HG02840 (cell line): Measurements from ENCODE around the gene PHETA2.
"Not testable (repeated sequence)": the region's sequence is repeated elsewhere in the genome, so short reads cannot be mapped to it uniquely, and the experiment has no call there.

Experiments used
- ATAC-seq: cut with Tn5 transposase; IDR thresholded peaks from one replicate; pipeline ENCODE4 v1.9.1; 2021; ENCODE audit warnings: mild to moderate bottlenecking, moderate library complexity, moderate number of reproducible peaks; ENCODE audit not compliant: unreplicated experiment, low FRiP score

Gene PHETA2

DNA sequence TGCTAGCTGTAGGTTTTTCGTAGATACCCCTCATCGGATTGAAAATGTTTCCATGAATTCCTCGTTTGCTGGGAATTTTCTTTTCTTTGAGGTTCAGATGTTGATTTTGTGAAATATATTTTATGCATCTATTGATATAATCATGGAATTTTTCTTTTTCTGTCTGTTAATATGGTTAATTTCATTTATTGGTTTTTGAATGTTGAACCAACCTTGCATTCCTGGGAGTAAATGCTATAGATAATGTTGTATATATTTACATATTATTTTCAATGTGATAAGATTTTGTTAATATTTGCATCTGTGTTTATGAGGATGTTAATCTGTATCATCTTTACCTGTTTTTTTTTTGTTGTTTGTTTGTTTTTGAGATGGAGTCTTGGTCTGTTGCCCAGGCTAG is 27.2 kb downstream of the PHETA2 start:
- no peak for ATAC-seq

DNA sequence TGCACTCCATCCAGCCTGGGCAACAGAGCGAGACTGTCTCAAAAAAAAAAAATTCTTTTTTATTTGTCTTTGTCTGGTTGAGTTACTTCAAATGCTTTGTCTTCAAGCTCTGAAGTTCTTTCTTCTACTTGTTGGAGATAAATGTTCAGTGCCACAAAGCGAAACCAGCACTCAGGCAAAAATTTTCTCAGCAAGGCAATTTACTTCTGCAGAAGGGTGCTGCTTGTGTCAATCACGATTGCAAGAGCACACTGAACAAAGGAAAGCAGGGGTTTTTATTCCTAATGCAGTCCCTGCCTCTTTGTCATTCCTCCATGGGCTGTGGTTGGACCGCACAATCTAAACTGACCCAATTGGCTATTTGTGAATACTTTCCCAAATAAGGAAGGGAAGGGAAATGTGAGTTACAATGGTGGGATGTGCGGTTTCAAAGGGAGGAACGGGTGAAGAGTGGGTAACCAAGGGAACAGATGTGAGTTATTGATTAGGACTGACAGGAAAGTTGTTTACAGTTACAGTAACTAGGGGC is 30.3 kb downstream of the PHETA2 start:
- not testable (repeated sequence) for ATAC-seq

DNA sequence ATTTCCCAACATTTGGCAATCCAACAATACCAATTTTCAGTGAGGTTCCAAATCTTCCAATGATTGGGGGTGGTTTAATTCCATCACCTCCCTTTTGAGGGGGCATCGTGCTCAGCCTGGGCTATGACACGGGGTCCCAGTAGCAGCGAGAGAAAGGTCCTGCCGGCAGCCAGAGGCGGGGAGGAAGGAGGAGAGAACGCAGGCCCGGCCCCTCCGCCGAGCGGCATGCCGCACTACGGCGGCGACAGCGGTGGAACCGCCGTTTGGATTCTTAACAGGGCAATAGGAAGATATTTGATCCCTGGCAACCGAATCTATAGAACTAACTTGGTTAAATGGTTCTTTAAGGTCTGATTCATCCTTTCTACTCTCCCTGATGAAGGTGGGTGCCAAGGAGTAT is 34.8 kb downstream of the PHETA2 start:
- ATAC-seq, result no peak

DNA sequence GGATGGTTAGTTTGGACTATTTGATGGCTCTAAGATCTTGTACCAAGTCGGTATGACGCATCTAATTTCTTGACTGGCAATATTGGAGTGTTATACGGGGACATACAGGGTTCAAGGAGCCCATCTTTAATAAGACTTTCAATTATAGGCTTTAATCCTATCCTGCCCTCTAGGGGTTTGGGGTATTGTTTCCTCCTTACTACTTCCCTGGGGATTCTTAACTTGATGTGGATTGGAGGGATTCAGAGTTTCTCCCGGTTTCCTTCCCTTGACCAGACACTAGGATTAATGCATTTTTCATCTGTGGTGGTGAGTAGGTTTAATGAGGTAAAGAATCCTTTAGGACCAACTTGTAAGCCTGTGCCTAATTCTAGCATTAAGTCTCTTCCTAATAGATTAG is 37.8 kb downstream of the PHETA2 start:
- no peak for ATAC-seq

DNA sequence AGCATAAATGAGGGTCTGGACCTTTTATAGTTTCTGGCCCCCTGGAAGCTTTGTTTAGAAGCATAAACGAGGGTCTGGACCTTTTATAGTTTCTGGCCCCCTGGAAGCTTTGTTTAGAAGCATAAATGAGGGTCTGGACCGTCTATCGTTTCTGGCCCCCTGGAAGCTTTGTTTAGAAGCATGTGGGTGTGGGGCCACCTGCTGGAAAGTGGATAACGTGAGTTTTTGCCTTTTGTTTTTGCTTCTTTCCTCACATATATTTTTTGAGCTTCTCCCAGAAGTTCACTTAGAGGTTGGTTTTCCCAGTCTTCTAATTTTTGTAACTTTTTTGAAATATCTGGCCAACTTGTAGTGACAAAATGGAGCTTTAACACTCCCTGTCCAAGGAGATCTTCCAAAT is 38.7 kb downstream of the PHETA2 start:
- ATAC-seq, result not testable (repeated sequence)

DNA sequence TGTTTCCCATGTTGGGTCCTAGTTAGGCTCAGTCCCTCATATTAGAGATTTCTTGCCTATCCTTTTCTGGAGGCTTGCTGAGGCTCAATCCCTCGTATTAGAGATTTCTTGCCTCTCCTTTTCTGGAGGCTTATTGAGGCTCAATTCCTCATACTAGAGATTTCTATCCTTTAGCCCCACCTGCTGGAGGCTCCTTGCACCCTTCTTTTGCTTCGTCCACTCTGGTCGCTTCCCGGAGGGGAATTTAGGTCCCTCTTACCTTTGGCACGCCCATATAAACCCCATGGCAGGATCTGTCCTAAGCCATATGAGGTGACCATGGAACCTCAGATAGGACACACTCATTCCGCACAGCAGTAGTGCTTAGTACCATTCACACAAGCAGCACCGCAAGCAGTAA is 40.7 kb downstream of the PHETA2 start:
- no peak for ATAC-seq

DNA sequence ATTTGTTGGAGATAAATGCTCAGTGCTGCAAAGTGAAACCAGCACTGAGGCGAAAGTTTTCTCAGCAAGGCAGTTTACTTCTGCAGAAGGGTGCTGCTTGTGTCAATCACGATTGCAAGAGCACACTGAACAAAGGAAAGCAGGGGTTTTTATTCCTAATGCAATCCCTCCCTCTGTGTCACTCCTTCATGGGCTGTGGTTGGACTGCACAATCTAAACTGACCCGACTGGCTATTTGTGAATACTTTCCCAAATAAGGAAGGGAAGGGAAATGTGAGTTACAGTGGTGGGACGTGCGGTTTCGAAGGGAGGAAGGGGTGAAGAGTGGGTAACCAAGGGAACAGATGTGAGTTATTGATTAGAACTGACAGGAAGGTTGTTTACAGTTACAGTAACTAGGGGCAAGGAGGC is 41.4 kb downstream of the PHETA2 start:
- not testable (repeated sequence) for ATAC-seq

DNA sequence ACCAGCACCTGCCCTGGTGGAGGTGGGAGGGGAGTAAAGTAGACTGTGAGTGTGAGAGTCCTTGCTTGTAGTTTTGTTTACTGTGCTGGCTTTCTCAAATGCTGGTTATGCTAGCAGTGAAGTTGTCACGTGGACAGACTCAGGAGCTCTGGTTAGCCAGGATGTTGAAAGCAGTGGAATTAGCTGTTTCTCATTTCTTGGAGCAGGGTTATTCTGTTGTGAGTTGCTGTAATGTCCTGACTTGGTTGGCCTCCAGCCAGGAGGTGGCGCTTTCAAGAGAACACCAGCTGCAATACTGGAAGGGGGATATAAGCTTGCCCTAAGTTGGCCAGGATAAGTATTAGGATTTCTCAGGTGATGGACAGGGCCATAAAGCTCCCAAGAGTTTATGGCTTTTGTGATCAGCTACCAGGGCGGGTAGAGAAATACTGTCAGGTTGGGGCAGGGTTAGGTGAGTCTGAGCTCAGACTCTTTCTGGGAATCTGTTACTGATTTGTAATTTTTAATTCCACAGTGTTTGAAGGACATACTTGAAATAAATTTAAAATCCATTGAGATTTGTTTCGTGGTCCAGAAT is 42.9 kb downstream of the PHETA2 start:
- no peak for ATAC-seq

DNA sequence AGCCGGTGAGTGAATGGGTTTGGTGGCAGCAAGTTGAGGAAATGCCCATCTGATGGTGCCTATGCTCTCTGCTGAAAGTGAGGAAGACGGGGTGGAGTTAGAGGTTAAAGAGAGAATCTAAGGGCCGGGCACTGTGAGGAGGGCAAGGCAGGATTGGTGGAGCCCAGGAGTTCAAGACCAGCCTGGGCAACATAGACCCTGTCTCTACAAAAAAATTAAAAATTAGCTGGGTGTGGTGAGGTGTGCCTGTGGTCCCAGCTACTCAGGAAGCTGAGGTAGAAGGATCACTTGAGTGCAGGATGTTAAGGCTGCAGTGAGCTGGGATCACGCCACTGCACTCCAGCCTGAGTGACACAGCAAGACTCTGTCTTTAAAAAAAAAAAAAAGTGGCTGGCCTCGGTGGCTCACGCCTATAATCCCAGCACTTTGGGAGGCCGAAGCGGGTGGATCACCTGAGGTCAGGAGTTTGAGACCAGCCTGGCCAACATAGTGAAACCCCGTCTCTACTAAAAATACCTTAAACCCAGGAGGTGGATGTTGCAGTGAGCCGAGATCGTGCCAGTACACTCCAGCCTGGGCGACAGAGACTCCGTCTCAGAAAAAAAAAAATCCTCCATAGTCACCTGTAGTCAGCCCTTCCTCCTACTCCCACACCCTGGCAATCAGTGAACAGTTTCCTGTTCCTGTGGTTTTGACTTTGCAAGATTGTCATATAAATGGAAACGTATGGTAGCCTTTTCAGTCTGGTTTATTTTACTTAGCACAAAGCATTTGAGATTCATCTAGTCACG is 46.4 kb downstream of the PHETA2 start:
- ATAC-seq, result not testable (repeated sequence)

DNA sequence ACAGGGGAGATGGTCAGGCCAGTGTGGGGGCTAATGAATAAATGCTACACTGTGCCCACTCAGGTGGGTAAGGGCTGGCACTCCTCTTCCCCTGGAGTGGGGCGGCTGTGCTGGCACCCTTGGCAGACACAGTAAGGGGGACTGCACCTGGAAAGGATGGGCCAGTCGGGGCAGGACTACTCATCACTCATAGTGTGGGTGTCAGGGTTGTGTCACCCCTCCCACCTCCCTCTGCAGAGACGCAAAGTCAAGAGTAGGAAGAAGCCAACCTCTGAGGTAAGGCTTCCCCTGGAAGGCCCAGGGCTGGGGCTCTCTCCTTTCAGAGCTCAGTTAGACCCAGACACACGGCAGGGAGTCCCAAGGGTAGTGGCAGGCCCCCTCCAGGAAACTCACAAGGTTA is 49.5 kb downstream of the PHETA2 start:
- not testable (repeated sequence) for ATAC-seq

DNA sequence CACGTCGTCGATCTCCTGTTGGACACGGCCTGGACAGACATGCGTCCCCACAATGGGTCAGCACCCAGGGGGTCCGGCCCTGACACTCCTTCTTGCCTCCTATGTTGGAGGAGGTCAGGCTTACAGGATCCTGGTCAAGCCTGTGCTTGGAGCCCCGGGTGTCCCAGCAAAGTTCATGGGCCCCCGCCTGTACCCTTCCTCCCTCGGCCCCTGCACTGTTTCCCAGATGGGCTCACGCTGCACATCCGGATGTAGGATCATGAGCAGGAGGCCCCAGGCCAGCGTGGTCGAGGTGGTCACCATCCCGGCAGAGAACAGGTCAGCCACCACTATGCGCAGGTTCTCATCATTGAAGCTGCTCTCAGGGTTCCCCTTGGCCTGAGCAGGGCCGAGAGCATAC is 53.6 kb downstream of the PHETA2 start:
- no peak for ATAC-seq

DNA sequence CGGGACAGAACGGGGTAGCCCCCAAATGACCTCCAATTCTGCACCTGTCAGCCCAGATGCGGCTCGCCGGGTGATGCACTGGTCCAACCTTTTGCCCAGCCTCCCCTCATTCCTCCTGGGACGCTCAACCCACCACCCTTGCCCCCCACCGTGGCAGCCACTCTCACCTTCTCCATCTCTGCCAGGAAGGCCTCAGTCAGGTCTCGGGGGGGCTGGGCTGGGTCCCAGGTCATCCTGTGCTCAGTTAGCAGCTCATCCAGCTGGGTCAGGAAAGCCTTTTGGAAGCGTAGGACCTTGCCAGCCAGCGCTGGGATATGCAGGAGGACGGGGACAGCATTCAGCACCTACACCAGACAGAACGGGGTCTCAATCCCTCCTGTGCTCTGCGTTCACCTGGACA is 54.0 kb downstream of the PHETA2 start:
- ATAC-seq, result not testable (repeated sequence)
